HepG2 (cell line): ENCODE results near the gene LRRC73. TPM values are rescaled to one million over a fixed set of nuclear protein-coding genes. Genes with fewer than 3 reads are reported as not detected.

Experiments used
- FOXK1 ChIP-seq: sonication (generic); formaldehyde crosslinking; IDR thresholded peaks from 2 replicates; pipeline ENCODE4 v1.4.0; 2020; ENCODE audit warnings: low read depth, missing genetic modification reagents, borderline replicate concordance
- KAT8 ChIP-seq: IDR thresholded peaks from 2 replicates; pipeline ENCODE4 v1.6.1; 2016; ENCODE audit warnings: missing genetic modification reagents, missing compliant biosample characterization
- MED1 ChIP-seq: sonication (generic); formaldehyde crosslinking; IDR thresholded peaks from 2 replicates; pipeline ENCODE4 v1.4.0; 2020; ENCODE audit warnings: missing genetic modification reagents
- MTF1 ChIP-seq: sonication (generic); formaldehyde crosslinking; IDR thresholded peaks from 2 replicates; pipeline ENCODE4 v1.5.0; 2020; ENCODE audit warnings: missing genetic modification reagents
- NAIF1 ChIP-seq: sonication (generic); formaldehyde crosslinking; IDR thresholded peaks from 2 replicates; pipeline ENCODE4 v1.5.0; 2020; ENCODE audit warnings: mild to moderate bottlenecking, missing genetic modification reagents, borderline replicate concordance
- NONO ChIP-seq, 2 experiments: fragments of 450-650 bp in 1 of 2; sonication (generic) in 1 of 2; formaldehyde crosslinking in 1 of 2; IDR thresholded peaks in 1 of 2; conservative IDR thresholded peaks in 1 of 2; 2 replicates each; pipeline versions ENCODE4 v1.6.1 to v1.8.0; 2017 to 2022; ENCODE audit warnings: mild to moderate bottlenecking in 1 of 2, missing genetic modification reagents in 1 of 2, moderate library complexity in 1 of 2
- POLR2AphosphoS2 ChIP-seq: IDR thresholded peaks from 2 replicates; pipeline ENCODE4 v1.6.1; 2011; ENCODE audit warnings: low read depth, low read length, improper control_type of control experiment
- RXRB ChIP-seq: IDR thresholded peaks from 2 replicates; pipeline ENCODE4 v1.6.1; 2016; ENCODE audit warnings: borderline replicate concordance, missing genetic modification reagents, missing compliant biosample characterization
- SOX13 ChIP-seq, 3 experiments: fragments of 450-650 bp in 1 of 3; sonication (generic) in 1 of 3; formaldehyde crosslinking in 1 of 3; IDR thresholded peaks in 2 of 3; conservative IDR thresholded peaks in 1 of 3; 2 replicates each; pipeline versions ENCODE4 v1.5.0 to v1.6.1; 2016 to 2020; ENCODE audit warnings: antibody characterized with exemption in 1 of 3, mild to moderate bottlenecking in 1 of 3, missing compliant biosample characterization in 1 of 3, missing genetic modification reagents in 1 of 3, moderate library complexity in 1 of 3
- STAG1 ChIP-seq: sonication (generic); formaldehyde crosslinking; IDR thresholded peaks from 2 replicates; pipeline ENCODE4 v1.4.0; 2020; ENCODE audit warnings: missing genetic modification reagents
- TAF1 ChIP-seq: sonication (generic); formaldehyde crosslinking; IDR thresholded peaks from 2 replicates; pipeline ENCODE4 v1.4.0; 2020; ENCODE audit warnings: missing genetic modification reagents
- ZBTB49 ChIP-seq: sonication (generic); formaldehyde crosslinking; IDR thresholded peaks from 2 replicates; pipeline ENCODE4 v1.4.0; 2020; ENCODE audit warnings: missing genetic modification reagents, borderline replicate concordance
- ZFP36L2 ChIP-seq: sonication (generic); formaldehyde crosslinking; IDR thresholded peaks from 2 replicates; pipeline ENCODE4 v1.4.0; 2020; ENCODE audit warnings: missing genetic modification reagents
- ZNF646 ChIP-seq: sonication (generic); formaldehyde crosslinking; IDR thresholded peaks from 2 replicates; pipeline ENCODE4 v1.9.0; 2021; ENCODE audit warnings: mild to moderate bottlenecking, missing genetic modification reagents
- polyA plus RNA-seq, 8 experiments: library from polyadenylated mRNA; depleted of rRNA in 3 of 8; stranded (reverse) in 7 of 8; unstranded in 1 of 8; fragments of >200 nt; fragmentation: Illumina TruSeq in 4 of 8; extraction: Trizol in 4 of 8; gene quantifications; 2 replicates each; pipeline versions ENCODE4 v1.2.1 to v1.2.3, GENCODE V29; 2011 to 2016; ENCODE audit warnings: low read depth in 4 of 8, missing spikeins in 1 of 8, mixed read lengths in 1 of 8; ENCODE audit not compliant: insufficient read depth in 1 of 8
- total RNA-seq, 5 experiments: library from RNA; depleted of rRNA; stranded (reverse); fragments of >200 nt; fragmentation: Illumina TruSeq; extraction: Trizol; gene quantifications; 2 replicates each; pipeline ENCODE4 v1.2.3, GENCODE V29; 2016; ENCODE audit warnings: low read depth in 1 of 5
- TF ChIP-seq, protein P1 (sequence below): IDR thresholded peaks from 2 replicates; pipeline ENCODE4 v1.6.1; 2016; ENCODE audit warnings: missing compliant biosample characterization, missing genetic modification reagents, borderline replicate concordance
- TF ChIP-seq, protein P2 (sequence below): sonication (generic); formaldehyde crosslinking; conservative IDR thresholded peaks from 2 replicates; pipeline ENCODE4 v1.8.0; 2022; ENCODE audit warnings: mild to moderate bottlenecking, moderate library complexity, missing genetic modification reagents

The LRRC73 gene
- total and polyA plus RNA-seq, 2 of the 13 experiments (the other 11 are each of a cell fraction or from before 2014, with no cell fraction given) = 0.11 to 0.12 TPM

GRCh38 chr6:43496370-43497128 lies 13.6 kb downstream of the LRRC73 start (continued):
- TF ChIP-seq, protein P1, sequence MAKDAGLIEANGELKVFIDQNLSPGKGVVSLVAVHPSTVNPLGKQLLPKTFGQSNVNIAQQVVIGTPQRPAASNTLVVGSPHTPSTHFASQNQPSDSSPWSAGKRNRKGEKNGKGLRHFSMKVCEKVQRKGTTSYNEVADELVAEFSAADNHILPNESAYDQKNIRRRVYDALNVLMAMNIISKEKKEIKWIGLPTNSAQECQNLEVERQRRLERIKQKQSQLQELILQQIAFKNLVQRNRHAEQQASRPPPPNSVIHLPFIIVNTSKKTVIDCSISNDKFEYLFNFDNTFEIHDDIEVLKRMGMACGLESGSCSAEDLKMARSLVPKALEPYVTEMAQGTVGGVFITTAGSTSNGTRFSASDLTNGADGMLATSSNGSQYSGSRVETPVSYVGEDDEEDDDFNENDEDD (CRISPR knock-in tag) = peak; percentile 53; the same call in 1 of the 2 replicates
- TF ChIP-seq RXRB (CRISPR knock-in tag) = peak; percentile 99
- peak; percentile 94 for TF ChIP-seq STAG1 (CRISPR knock-in tag)
- TF ChIP-seq FOXK1 (CRISPR knock-in tag) = no peak
- peak; percentile 53; the same call in 1 of the 2 replicates for TF ChIP-seq KAT8
- no peak for TF ChIP-seq ZNF646
- TF ChIP-seq NAIF1 (CRISPR knock-in tag) = no peak
- no peak for TF ChIP-seq POLR2AphosphoS2
- no peak for TF ChIP-seq SOX13 (IDR thresholded peaks at IDR 0.05)
- TF ChIP-seq SOX13 (CRISPR knock-in tag; conservative IDR thresholded peaks at IDR 0.05 in 1 of 2, IDR thresholded peaks at IDR 0.05 in 1 of 2) = peak in 1 of 2 experiments; percentile 48; a peak in 1 of 4 replicates
- TF ChIP-seq TAF1 (CRISPR knock-in tag) = peak; percentile 12; the same call in 1 of the 2 replicates
- TF ChIP-seq MED1 (CRISPR knock-in tag) = peak; percentile 61; the same call in 1 of the 2 replicates
- TF ChIP-seq MTF1 (CRISPR knock-in tag) = no peak
- TF ChIP-seq, protein P2, sequence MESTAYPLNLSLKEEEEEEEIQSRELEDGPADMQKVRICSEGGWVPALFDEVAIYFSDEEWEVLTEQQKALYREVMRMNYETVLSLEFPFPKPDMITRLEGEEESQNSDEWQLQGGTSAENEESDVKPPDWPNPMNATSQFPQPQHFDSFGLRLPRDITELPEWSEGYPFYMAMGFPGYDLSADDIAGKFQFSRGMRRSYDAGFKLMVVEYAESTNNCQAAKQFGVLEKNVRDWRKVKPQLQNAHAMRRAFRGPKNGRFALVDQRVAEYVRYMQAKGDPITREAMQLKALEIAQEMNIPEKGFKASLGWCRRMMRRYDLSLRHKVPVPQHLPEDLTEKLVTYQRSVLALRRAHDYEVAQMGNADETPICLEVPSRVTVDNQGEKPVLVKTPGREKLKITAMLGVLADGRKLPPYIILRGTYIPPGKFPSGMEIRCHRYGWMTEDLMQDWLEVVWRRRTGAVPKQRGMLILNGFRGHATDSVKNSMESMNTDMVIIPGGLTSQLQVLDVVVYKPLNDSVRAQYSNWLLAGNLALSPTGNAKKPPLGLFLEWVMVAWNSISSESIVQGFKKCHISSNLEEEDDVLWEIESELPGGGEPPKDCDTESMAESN (CRISPR knock-in tag) = no peak
- TF ChIP-seq ZFP36L2 (CRISPR knock-in tag) = no peak
- no peak for TF ChIP-seq ZBTB49
- no peak for TF ChIP-seq NONO (IDR thresholded peaks at IDR 0.05)
- TF ChIP-seq NONO (CRISPR knock-in tag; conservative IDR thresholded peaks at IDR 0.05) = 0 out of 2 replicates have a peak, but pooled peaks have one; percentile 33
